Right ventricle myocardium superior (tissue), 1 donor: ENCODE results near the gene CASD1. TPM values are rescaled to one million over a fixed set of nuclear protein-coding genes. Genes with fewer than 3 reads are reported as not detected.

Source experiments
- ATAC-seq: fragments of 200-7000 bp; cut with Tn5 transposase; one replicate; pipeline ENCODE4 v1.9.1; 2020; ENCODE audit warnings: mild to moderate bottlenecking; ENCODE audit not compliant: poor library complexity
- DNase-seq: peaks from one replicate; pipeline ENCODE4 v3.0.0-alpha.2; 2020
- intact Hi-C: fragments of 100-400 bp; cut with DNase I; formaldehyde crosslinking; loops from one replicate; pipeline ENCODE4 v1.11.2; 2022
- total RNA-seq: library from RNA; stranded (reverse); fragmentation: NEBNext Ultra II Directional; extraction: Animal tissue kit (Norgen Biotek cat#: 25700); gene quantifications from one replicate; pipeline ENCODE4 v1.2.1, GENCODE V29; 2021
- donor health status: DM: no; HTN: yes; CAD: no; lungs with severe emphysema.

CASD1 gene
- total RNA-seq, 1 donor from 2014 or later: 15.1 TPM

GRCh38 chr7:94510582-94511496 lies 1.2 kb downstream of the CASD1 start:
- peak; percentile 53 for DNase-seq
- peak; percentile 52 for ATAC-seq
- intact Hi-C loops: loop anchor here (5.0 kb wide), 1 partner anchor 59 kb away; no protein-coding TSS in a partner anchor

DNA sequence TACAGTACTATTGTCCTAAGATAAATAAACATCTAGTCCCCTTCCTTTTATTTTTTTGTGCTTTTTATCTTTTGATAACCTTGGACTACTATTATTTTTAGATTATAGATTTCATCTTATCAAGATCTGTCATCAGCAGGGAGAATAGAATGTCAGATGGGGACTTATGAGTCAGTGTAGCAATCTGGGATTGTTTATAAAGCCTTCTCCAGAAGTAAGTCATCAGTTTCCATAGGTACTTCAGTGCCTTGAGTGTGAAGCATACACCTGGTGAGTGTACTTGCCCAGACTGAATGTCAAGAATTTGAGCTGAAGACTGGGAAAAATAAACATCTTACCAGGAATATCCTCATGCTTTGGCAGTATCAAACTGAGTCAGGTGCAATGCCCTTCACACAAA lies 2.1 kb downstream of the CASD1 start:
- ATAC-seq: no peak
- DNase-seq: no peak
- intact Hi-C loops: loop anchor here (5.0 kb wide), 1 partner anchor 59 kb away; no protein-coding TSS in a partner anchor

GRCh38 chr7:94512735-94513564 lies 3.3 kb downstream of the CASD1 start:
- intact Hi-C loops: loop anchor here (5.0 kb wide), 1 partner anchor 61 kb away; no protein-coding TSS in a partner anchor
- no peak for DNase-seq
- no peak for ATAC-seq

DNA sequence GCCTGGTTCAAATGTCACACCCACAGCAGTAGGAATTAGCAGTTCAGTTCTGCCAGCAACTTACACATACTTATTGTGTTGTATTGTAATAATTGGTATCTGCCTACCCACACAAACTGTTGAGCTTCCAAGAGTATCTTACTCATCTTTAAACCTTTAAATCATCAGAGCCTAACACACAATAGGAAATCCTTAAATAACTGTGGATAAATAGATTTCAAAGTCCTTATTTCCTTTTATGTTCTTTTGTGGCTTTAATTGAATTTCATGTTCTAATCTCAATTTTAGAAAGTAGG lies 3.9 kb downstream of the CASD1 start:
- intact Hi-C loops: loop anchor here (5.0 kb wide), 1 partner anchor 61 kb away; no protein-coding TSS in a partner anchor
- no peak for ATAC-seq
- DNase-seq: no peak

DNA sequence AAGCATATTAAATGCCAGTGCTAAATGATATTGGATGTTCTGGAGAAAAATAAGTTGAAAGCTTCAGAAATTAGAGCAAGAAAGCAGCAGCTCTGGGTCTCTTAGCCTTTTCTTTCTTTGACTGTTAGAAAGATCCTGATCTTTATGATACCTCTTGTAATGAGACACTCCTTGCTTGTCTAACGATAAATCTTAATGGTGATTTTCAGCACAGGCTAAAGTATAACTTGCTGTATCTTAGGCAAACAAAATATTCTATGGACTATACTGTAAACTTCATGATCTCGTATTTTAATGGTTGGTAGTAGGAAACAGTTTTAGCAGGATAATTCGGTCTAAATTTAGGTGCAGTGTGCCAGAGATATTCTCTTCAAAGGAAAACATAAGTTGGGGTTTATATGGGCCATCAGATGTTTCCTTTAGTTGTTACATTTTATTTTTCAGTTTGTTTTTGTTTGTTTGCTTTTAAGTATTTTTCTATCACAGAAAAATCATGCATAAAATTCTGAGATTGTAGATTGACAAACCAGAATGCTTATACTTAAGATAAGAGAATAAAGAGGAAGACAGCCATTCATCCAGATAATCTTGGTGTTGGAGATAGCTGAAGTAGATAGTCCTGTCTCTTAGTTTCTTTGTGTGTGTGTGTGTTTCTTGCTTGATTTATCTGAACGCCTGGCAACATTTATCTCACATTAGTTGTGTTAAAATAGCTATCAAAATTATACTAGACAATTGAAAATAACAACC lies 4.7 kb downstream of the CASD1 start:
- DNase-seq (no peak), ATAC-seq (no peak)
- intact Hi-C loops: loop anchor here (5.0 kb wide), 1 partner anchor 62 kb away; no protein-coding TSS in a partner anchor

DNA sequence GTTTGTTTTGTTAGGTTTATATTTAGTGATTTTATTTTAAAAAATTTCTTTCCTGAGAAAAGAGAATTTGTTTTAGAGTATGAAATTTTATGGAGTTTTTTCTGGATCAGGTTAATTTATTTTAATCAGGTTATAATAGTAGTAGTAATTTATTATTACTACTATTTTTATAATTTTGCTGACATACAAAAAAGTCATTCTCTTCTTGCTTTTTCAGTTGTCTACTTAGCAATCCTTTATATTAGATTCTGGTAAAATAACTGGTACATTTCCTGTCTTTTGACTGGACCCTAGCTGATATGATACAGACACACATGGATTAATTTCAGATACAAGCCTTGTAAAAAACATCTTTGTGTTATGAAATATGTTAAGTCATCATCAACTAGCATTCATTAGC lies 5.3 kb downstream of the CASD1 start:
- ATAC-seq: no peak
- DNase-seq: no peak

GRCh38 chr7:94525923-94526322 lies 16.3 kb downstream of the CASD1 start:
- intact Hi-C loops: no loop called here

More for the DNA sequence above, 5.3 kb downstream of the CASD1 start:
- intact Hi-C loops: loop anchor here (5.0 kb wide), 1 partner anchor 63 kb away; no protein-coding TSS in a partner anchor

DNA sequence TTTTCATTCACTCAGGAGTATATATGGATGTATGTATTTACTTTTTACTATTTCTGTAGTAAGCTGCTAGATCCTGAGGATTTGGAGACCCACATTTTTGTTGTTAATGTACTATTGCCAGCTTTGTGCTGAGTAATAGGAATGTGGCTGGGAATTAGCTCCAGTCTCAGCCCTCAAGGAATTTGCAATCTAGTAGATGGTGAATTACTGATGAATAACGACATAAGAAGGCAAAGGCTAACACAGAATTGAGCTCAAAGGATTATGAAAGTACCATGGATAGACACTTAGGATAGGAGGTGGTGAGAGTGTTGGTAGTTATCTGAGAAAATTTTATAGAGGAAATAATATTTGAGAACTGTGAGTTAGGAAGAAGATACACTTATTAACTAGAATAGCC lies 19.9 kb downstream of the CASD1 start:
- intact Hi-C loops: no loop called here
- ATAC-seq (no peak), DNase-seq (no peak)

More at GRCh38 chr7:94525923-94526322, 16.3 kb downstream of the CASD1 start:
- ATAC-seq: no peak
- DNase-seq: no peak

GRCh38 chr7:94530109-94530508 lies 20.5 kb downstream of the CASD1 start:
- intact Hi-C loops: no loop called here
- no peak for ATAC-seq
- DNase-seq: no peak

DNA sequence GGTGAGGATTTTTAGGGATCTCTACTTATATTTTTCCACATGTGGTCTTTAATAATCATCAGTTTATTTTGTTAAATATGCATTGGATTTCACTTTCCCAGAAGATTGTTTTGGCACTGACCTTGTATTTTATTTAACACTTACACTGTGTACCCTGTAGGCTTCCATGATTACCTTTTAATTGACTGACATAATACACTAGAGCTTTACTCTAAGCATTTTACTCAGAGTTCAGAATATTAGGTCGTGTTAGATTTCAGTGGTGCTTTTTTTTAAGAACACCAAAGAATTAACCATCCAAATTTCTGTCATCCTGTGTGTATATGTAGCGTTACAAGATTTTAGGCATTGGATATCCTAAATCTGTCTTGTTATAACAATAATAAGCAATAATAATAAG lies 23.1 kb downstream of the CASD1 start:
- intact Hi-C loops: no loop called here
- ATAC-seq (no peak), DNase-seq (no peak)

GRCh38 chr7:94540428-94540827 lies 30.8 kb downstream of the CASD1 start:
- no peak for ATAC-seq
- DNase-seq: no peak
- intact Hi-C loops: no loop called here

DNA sequence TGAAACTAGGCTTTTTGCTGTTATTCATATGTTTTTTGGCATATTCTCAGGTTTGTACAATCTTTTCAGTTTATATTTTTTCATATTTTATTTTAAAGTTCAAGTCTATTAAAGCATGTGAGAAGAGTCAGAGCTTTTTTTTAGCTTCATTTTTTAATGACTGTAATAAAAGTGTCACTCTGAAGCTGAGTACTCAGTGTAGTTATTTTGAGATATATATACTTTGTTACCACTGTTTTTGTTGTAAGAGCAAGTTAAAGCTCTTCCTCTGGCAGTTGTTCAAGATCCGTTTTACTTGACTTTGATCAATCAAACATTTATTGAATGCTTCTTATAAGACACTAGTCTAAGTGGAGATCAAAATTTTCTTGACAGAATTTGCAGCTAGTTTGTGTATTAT lies 37.5 kb downstream of the CASD1 start:
- DNase-seq (no peak), ATAC-seq (no peak)
- intact Hi-C loops: no loop called here

GRCh38 chr7:94556028-94556427 lies 46.4 kb downstream of the CASD1 start:
- DNase-seq: no peak
- intact Hi-C loops: no loop called here
- ATAC-seq: no peak

DNA sequence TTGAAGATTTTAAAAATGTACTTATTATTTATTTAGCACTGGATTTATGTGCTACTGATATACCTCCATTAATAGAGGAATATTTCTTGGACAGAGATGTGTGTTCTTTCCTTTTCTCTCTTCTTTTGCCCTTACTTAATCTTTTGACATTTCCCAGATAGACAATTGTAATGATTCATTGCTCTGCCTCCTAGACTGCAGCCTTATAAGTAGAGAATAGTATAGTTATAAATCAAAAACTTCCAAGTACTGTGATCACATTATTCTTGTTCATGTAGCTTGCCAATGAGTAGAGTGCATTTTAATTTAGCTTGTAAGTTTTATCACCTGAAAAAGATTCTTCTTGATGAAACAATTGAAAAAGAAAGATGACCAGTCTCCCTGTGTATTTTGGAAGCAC lies 47.6 kb downstream of the CASD1 start:
- intact Hi-C loops: no loop called here
- ATAC-seq: no peak
- DNase-seq: no peak

DNA sequence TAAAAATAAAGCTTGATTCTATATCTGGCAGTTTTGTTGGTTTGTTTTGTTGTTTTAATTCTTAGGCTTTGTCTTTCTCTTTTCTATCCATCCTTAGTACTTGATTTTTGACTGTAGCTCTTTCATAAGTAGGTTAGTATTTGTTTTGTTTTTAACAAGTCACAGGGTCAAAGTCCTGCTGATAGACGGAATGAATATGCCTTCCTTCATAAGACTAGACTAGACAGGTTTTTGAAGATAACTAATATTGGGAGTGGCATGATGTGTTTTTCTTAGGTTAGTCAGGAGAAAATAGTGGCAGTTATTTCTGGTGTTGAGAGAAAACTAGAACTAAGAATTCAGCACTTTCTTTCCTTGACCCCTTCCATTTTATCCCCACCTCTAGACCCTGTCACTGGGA lies 50.4 kb downstream of the CASD1 start:
- DNase-seq (no peak), ATAC-seq (no peak)
- intact Hi-C loops: no loop called here

- ATAC-seq (no peak), DNase-seq (no peak)
- intact Hi-C loops: no loop called here
Observed at GRCh38 chr7:94561841-94562514, 52.4 kb downstream of the CASD1 start.

- intact Hi-C loops: no loop called here
- DNase-seq (no peak), ATAC-seq (no peak)
Observed at GRCh38 chr7:94562525-94562924, 52.9 kb downstream of the CASD1 start.

- intact Hi-C loops: no loop called here
- no peak for ATAC-seq
- no peak for DNase-seq
Observed at GRCh38 chr7:94565247-94565894, 55.8 kb downstream of the CASD1 start.
